Activated effector memory CD4-positive, alpha-beta T cell treated with anti-CD3 and anti-CD28 coated beads, Interleukin-2, amount 50 U/mL, for 16 hours (primary cell): ENCODE measurements around the gene CACNG1.

Source experiments
- DNase-seq: peaks from one replicate; pipeline ENCODE4 v3.0.0-alpha.2; 2020

Gene CACNG1

DNA sequence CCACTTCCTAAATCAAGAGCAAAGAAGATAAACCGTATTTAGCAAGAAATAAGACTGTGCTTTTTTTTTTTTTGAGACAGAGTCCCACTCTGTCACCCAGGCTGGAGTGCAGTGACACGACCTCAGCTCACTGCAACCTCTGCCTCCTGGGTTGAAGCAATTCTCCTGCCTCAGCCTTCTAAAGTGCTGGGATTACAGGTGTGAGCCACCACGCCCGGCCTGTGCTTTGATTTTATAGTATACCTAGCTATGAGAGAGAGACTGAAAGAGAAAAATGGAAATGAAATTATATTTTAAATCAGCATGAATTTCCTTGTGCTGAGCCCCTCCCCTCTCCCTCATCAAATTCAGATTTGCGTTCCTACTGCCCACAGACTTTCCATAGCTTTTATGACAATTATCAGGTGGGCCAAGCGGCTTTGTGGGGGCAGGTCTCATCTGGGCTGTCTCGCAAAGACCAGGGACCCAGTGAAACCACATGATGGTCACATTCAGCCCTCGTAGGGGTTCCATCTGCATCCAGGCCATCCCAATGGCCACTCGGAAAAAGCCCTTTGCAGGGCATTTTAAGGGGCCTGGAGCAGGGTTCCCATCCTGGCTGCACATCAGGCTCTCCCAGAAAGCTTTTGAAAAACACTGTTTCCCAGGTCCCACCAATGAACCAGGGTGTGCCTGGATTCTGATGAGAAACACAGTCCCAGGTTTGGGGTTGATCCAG is 8.5 kb downstream of the CACNG1 start:
- DNase-seq: no peak

DNA sequence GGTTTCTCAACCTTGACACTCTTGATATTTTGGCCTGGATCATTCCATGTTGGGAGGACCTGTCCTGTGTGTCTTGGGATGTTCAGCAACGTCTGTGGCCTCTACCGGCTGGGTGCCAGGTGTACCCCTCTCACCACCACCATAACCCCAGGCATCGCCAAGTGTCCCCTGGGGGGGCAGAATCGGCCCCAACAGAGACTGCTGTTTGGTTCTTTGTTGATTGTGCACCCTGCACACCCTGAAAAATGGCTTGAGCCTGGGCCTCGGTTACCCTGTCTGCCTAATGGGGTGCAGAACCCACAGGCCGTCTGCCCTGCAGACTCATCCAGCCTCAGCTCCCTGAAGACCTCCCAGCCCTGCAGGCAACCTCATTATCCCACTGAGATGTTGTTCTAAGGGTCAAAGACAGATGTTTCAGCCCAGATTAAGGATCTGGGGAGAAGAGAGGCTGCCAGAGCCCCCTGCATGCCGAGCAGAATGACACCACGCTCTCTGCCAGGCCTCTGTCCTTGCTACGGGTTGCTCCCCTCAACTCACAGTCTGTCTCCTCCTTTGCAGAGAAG is 9.2 kb downstream of the CACNG1 start:
- no peak for DNase-seq

DNA sequence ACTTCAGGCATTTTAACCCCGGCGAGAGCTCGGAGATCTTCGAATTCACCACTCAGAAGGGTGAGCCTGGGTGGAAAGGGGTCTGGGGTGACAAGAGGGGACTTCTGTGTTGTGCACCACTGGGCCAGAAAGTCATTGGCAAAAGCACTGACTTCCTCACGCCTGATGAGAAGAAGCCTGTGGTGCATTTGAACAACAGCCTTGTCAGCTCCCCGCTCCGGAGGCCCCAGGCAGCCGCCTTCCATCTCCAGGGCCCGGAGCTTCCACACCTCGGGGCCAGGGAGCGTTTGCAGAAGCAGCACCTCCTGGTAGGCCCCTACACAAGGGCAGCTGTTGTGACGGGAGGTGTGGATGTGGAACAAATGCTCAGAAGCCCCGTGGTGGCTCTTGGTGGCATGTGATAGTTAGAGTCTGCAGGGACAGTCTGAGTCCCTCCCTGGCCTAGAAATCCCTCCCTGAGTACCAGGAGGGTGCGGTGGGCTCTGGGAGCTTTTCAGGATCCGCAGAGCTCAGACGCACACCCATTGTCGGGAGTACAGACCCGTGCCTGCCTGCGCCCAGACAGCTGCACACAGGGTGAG is 9.7 kb downstream of the CACNG1 start:
- no peak for DNase-seq

DNA sequence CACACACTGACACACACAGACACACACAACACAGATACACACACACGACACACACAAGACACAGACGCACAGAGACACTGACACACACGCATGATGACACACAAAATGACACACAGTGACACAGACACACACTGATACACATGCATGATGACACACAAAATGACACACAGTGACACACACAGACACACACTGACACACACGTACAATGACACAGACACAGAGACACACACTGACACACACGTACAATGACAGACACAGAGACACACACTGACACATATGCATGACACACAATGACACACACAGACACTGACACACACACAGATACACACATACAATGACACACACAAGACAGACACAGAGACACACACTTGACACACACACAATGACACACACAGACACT is 10.3 kb downstream of the CACNG1 start:
- DNase-seq: no peak

DNA sequence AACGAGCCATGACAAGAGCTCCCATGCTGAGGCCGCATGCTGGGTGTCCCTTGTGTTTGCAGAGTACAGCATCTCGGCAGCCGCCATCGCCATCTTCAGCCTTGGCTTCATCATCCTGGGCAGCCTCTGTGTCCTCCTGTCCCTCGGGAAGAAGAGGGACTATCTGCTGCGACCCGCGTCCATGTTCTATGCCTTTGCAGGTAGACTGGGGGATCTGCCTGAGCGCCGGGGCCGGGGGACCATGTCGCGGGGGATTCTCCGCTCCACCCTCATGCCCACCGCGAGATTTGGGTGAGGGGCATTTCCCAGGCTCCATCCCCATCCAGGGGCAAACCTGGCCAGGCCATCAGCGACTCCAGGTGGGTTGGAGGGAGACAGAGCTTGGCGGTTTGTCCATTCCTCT is 10.7 kb downstream of the CACNG1 start:
- DNase-seq: no peak

DNA sequence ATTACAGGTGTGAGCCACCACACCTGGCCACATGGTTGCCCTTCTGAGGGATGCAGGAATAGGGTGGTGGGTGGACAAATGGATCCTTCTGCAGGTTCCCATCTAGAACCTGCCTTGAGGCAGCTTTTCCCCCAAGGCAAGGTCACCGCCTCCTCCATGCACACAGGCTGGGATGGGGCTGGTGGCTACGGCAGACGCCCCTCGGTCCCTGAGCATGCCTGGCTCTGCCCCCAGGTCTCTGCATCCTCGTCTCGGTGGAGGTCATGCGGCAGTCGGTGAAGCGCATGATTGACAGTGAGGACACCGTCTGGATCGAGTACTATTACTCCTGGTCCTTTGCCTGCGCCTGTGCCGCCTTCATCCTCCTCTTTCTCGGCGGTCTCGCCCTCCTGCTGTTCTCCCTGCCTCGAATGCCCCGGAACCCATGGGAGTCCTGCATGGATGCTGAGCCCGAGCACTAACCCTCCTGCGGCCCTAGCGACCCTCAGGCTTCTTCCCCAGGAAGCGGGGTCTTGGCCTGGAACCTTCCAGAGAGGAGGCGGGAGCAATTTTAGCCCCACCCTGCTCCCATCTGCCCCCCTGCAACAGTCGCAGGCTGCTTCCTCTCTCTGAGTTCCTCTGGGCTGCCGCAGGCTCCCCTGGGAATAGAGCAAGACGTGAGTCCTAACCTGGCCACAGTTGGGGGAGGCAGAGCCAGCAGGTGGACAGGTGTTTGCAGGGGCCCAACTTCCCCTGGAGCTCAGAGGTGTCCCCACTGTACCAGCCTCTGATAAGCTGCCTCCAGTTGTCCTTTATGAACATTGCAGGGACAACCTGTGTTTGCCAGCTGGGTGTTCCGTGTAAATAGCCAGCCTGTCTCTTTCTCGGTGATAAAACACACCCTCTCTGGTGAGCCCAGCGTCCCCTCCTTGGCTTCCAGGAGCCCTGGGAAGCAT is 11.7 kb downstream of the CACNG1 start:
- no peak for DNase-seq

DNA sequence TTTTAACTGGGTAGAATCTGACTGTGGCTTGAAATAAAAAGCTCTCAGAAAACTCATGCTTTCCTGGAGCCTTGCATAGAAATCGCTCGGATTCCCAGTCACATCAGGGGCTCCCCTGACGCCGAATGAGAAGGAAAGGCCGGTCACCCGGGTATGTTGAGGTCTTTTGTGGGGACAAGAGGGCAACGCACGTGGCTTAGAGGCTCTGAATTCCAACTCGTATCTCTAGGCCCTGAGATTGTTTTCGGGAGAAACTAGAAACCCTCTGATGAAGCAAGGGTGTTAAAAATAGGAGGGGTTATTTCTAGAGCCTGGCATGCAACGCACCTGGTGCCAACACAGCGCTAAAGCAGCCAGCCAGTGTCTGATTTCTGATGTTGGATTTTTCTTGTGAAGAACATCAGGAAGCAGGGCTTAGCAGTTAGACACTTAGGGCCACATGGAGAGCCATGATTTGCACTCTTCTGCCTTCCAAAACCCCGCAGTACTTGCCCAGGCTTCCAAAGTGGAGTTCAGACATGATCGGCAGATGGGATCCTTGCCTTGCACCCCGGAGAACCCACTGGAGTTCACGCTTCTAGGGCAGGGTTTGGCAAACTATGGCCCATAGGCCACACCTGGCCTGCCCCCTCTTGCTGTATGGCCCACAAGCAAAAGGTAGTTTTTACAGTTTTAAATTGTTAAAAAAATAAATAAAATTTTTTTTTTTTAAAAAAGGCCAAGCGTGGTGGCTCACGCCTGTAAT is 12.6 kb downstream of the CACNG1 start:
- no peak for DNase-seq

DNA sequence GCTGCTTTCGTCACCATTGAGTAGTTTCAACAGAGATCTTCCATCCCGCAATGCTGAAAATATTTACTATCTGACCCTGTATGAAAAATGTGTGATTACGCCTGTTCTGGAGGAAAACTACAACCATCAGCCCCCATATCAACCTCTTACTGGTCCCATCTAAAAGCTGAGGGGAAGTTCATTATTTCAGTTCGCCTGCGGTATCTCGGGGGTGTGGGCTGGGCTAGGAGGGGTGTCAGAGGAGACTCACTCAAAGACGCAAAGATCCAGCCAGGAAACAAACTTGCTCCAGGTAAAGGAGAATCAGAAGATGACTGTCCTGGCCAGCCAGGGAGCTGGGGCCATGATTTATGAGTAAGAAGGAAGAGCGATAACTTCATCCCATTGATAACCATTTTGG is 13.7 kb downstream of the CACNG1 start:
- DNase-seq: no peak

DNA sequence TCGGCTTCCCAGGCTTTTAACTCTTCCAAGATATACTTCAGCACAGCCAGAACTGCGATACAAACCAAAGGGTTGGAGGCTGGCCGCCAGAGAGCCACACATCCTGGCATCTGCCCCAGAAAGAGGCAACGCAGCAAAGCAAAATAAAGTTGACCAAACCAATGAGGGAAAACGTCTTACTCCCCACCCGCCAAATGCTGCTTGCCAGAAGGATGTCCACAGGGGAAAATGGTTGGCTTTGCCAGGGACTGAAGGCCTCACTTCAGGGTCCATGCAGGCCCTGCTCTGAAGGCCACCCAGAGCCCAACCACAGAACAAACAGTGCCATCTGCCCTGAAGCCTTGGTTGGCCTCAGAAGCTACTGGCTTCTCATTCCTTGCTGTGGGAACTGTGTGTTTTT is 15.0 kb downstream of the CACNG1 start:
- no peak for DNase-seq

DNA sequence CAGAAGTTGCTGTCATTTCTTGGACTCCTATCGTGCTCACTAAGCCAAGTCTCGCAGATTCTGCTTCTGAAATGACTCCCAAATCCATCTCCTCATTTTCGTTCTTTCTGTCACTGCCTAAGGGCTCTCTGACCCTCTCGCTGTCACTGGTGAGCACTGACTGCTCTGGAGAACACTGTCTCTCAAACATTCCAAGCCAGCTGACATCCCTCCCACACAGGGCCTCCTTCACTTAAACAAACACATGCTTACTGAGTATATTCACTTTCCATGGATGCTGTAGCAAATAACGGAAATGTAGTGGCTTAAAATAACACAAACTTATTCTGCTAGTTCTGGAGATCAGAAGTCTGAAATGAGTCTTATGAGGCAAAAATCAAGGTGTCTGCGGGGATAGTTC is 18.8 kb downstream of the CACNG1 start:
- no peak for DNase-seq

DNA sequence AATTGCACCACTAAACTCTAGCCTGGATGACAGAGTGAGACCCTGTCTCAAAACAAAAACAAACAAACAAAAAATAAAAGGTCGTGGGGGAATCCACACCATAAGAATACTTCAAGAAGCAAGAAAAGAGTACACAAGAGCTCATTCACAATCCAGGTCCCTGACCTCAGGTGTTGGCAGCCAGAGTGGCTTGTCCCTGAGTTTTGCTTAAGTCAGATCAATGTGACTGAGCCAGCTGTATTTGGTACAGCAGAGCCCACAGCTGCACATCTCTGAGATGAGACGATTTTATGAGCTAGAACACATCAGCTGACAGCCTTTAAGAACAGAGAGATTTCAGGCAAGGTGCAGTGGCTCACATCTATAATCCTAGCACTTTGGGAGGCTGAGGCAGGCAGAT is 22.4 kb downstream of the CACNG1 start:
- no peak for DNase-seq

DNA sequence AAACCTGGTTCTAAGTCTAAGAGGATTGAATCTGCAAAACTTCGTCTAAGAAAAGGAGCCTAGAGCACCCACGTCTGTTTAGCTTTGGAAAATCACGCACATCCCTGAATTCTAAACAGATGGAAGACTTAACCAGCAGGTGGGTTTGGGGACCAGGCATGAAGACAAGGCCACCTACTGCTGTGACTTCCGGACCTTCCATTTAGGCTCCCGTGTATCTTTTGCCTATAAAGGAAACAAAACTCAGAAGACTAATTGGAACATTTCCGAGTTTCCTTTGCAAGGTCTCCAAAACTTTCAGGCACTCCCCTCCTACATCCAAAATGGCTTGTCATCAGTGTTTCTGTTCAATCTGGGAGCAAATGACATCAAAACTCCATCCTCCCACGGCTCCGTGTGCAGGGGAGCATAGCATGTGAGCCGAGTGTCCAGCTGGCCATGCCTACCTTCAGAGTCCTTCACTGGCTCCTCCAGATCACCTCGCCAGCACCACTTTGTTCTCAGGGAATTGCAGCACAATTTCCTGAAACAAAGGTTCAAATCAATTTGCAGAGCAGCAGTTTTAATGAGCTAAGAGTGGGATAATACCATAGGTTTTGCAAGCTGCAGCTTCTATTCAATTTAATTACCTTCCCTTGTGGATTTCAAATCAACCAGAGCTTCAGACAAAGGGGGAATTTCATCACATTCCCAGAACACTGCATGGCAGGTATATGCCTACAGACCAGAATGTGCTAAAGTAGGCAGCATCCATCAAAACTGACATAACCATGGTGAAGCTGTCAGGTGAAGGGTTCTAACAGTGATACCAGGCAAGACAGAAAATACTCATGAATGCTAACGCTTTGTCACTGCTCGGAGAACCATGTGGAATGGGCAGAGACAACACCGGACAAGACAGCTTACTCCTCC is 23.5 kb downstream of the CACNG1 start:
- DNase-seq: no peak

DNA sequence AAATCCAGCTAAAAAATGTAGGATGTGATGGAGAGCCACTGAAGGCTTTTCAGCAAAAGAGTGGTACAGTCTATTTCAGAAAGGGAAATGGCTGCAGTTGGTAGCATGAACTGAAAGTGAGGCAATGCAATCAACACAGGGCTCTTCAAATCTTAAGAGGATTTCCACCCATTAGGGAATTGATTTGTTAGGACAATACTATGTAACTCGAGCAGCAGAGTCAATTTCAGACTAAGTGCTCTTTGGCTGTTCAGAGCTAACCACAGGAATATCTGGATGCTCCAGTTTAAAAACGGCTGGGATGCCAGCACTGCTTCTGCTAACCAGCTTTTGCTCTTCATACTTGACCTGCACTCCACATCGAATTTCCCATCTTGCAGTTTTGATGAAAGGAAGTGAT is 24.6 kb downstream of the CACNG1 start:
- no peak for DNase-seq

DNA sequence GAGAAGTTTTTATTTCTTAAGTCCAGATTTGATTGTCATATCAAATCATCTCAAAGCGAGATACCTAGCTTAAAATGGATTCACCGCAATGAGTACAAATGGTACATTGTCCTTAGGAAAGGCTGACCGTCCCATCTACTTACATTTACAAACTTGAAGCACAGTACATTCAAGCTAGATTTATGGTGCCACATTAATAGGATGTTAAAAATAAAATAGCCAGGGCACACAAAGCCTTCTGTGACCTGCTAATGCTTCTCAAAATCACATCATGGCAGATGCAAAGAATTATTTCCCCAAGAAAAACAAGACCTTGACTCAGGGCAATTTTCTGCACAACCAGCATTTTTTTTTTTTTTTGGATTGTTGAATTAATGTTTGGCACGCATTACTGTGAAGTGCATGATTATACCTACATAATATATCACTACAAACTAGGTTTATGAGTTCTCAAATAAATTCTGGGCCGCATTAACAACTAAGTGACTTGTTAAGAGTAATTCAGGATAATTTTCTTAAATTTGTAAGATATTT is 25.3 kb downstream of the CACNG1 start:
- DNase-seq: no peak

DNA sequence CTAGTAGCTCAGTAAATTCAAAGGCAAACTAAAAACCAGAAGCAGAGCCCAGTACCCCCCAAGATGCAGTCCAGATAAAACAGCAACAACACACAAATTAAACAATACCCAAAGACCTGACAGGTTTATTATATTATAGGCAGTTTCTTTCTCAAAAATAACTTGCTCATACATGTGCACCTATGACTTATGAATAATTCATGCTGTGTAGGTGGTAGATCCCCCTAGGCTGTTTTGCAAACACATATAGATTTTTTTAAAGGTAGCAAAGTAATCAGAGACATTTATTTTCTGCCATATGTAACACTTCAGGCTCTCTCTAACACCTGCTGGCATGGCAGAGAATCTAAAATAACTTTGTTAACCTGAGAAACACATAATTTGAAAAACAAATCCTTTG is 27.2 kb downstream of the CACNG1 start:
- no peak for DNase-seq

DNA sequence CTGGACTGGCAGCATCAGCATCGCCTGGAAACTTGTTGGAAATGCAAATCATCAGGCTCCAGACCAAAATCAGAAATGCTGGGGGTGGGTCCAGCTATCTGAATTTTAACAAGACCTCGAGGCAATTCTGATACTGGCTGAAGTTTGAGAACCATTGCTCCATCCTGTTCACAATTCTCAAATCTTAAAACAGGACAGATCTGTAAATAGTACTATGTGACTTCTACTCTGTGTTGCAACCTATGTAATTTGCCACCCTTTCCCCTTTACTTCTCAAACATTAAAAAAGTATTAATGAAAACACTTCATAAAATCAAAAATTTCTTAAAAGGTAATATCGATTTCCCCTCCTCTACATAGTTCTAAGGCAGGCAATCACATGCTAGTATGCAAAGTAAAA is 28.5 kb downstream of the CACNG1 start:
- DNase-seq: no peak

DNA sequence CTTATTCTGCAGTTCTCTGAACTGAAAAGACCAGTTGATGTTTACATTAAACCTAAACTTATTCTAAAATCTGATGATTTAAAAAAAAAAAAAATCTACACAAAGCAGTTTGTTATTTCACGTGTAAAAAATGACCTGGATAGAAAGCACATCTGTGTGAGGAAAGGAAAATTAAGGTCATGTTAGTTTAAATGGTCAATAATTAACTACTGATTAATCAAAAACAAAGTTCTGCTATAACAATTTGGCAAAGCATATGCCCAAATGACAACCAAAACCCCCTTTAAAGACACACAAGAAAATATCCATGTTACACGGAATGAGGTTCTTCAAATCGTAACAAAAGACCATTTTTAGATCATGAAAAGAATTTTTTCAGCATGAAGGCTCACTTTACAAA is 30.4 kb downstream of the CACNG1 start:
- DNase-seq: no peak

DNA sequence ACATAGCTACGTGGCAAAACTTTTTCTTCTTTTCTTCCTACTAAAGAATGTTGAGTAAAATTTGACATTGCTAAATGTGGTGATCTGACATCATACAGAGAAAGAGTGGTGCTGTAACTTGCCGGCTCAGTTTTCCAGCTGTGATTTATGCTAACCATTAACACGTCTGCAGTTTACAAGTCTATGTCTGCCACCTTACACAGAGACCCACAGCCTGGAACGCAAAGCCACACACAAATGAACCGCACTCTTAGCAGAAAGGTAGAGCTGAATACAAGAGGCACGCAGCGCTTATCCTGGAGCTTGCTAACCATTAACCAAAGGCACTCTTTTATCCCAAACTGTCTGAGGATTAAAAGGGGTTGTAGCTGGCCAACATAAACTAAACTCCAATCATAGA is 31.9 kb downstream of the CACNG1 start:
- DNase-seq: no peak

DNA sequence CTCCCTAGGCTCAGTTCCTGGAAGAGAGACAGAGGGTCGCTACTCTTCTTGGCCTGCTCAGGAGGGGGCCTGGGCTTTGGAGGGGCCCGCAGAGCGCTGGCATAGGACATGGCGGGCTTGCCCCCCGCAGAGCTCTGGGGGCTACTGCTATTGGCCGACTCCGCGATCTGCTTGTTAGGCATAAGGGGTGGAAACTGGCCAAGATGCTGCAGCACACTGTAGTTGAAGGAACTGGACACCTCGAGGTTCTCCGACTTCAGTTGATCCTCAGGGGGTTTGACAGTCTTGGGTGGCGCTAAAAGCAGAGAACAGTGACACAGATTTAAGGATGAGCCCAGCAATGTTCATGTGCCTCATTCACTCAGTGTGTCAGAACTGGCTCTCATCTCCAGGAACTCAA is 33.9 kb downstream of the CACNG1 start:
- DNase-seq: no peak

DNA sequence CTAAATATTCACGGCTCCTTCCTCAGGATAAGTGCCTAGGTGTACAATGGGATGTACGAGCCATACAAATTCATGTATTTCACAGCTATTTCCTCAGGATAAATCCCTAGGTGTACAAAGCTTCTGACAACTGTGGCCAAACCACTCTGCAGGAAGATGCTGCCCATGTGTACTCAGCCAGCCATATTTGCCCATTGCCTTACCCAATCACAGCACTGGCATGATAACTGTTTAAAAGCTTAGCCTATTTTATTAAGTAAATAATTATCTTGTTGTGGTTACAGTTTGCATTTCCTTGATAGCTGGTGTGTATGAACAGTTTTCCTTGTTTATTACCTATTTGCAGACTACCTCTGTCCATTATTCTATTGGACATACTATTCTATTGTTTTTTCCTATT is 35.1 kb downstream of the CACNG1 start:
- DNase-seq: no peak

DNA sequence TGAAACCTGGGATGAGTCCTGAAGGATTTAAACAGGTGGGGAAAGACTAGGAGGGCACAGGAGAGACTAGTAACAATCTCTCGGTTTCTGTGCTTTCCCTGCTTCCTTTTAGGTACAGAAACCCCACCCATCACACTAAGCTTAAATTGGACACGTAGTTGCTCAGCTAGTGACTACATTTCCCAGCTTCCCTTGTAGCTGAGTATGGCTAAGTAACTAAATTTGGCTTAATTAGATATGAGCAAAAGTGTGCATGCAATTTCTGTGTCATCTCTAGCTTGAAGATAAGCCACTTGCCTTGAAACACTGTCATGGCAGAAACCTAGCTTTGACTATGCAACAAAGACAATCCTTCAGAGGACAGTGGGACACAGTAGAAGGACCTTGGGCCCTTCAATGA is 36.5 kb downstream of the CACNG1 start:
- no peak for DNase-seq

DNA sequence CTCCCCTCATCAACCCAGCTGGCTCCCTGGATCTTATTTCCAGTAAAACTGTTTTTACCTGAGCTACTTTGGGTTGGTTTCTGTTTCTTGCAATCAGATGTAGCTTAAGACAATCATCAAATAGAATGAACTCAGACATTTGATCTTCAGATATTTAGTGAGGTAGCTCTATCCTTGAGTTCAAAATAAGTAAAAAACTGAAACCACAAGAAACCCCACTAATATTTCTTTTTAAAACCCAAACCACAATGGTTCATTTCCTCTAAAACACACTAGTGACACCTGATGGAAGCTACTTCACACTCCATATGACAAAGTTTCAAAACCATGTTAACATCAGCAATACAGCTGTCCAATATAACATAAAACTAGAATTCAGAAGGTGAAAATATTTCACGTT is 37.8 kb downstream of the CACNG1 start:
- DNase-seq: no peak
